Neuron (in vitro differentiated cells): ENCODE results near the gene CRYBG2.
"Not testable (repeated sequence)": the region's sequence is repeated elsewhere in the genome, so short reads cannot be mapped to it uniquely, and the experiment has no call there.

Source experiments
- H2AFZ ChIP-seq: one replicate; pipeline ENCODE4 v1.6.1; 2013; ENCODE audit warnings: low read depth, mild to moderate bottlenecking, inconsistent platforms, low read length, moderate library complexity
- H3K27me3 ChIP-seq: one replicate; pipeline ENCODE4 v1.6.1; 2013; ENCODE audit warnings: low read length; ENCODE audit not compliant: insufficient read depth
- H3K36me3 ChIP-seq: one replicate; pipeline ENCODE4 v1.6.1; 2013; ENCODE audit warnings: low read length; ENCODE audit not compliant: insufficient read depth
- H3K4me1 ChIP-seq: one replicate; pipeline ENCODE4 v1.6.1; 2013; ENCODE audit warnings: low read length; ENCODE audit not compliant: insufficient read depth
- H3K4me3 ChIP-seq: 2 replicates; pipeline ENCODE4 v1.5.1; 2013; ENCODE audit warnings: mild to moderate bottlenecking, low read length, moderate library complexity
- H3K9me3 ChIP-seq: one replicate; pipeline ENCODE4 v1.6.1; 2013; ENCODE audit warnings: low read length

CRYBG2 gene

GRCh38 chr1:26300578-26301275 lies 53.2 kb downstream of the CRYBG2 start:
- H3K4me1 ChIP-seq: peaks cover 2% of the 10 kb centered on the region
- no peak overlapping the region for H2AFZ ChIP-seq
- no peaks in the 10 kb centered on the region for H3K9me3 ChIP-seq
- peaks cover 4% of the 10 kb centered on the region for H3K36me3 ChIP-seq
- no peaks in the 10 kb centered on the region for H3K27me3 ChIP-seq
- H3K4me3 ChIP-seq: no peak overlapping the region

- H3K4me1 ChIP-seq: no peaks in the 10 kb centered on the region
- no peaks in the 10 kb centered on the region for H3K27me3 ChIP-seq
- no peaks in the 10 kb centered on the region for H3K9me3 ChIP-seq
These were observed 56.2 kb downstream of the CRYBG2 start for GRCh38 chr1:26297791-26298124.

GRCh38 chr1:26297057-26297790 lies 56.7 kb downstream of the CRYBG2 start:
- Histone ChIP-seq H2AFZ (no peak overlapping the region), H3K4me3 (no peak overlapping the region), H3K36me3 (peaks cover 4% of the 10 kb centered on the region), H3K9me3 (no peaks in the 10 kb centered on the region), H3K27me3 (no peaks in the 10 kb centered on the region), H3K4me1 (no peaks in the 10 kb centered on the region)

More at GRCh38 chr1:26297791-26298124, 56.2 kb downstream of the CRYBG2 start:
- Histone ChIP-seq H3K36me3 (peaks cover 4% of the 10 kb centered on the region), H3K4me3 (no peak overlapping the region), H2AFZ (no peak overlapping the region)

- no peak overlapping the region for H2AFZ ChIP-seq
These were observed 57.4 kb downstream of the CRYBG2 start for GRCh38 chr1:26296340-26297056.

GRCh38 chr1:26295194-26296138 lies 58.5 kb downstream of the CRYBG2 start:
- H2AFZ ChIP-seq: no peak overlapping the region
- H3K9me3 ChIP-seq: no peaks in the 10 kb centered on the region
- no peaks in the 10 kb centered on the region for H3K4me1 ChIP-seq
- H3K4me3 ChIP-seq: no peak overlapping the region
- peaks cover 4% of the 10 kb centered on the region for H3K36me3 ChIP-seq
- no peaks in the 10 kb centered on the region for H3K27me3 ChIP-seq

More at GRCh38 chr1:26296340-26297056, 57.4 kb downstream of the CRYBG2 start:
- H3K9me3 ChIP-seq: no peaks in the 10 kb centered on the region
- H3K27me3 ChIP-seq: no peaks in the 10 kb centered on the region
- peaks cover 4% of the 10 kb centered on the region for H3K36me3 ChIP-seq
- no peak overlapping the region for H3K4me3 ChIP-seq
- H3K4me1 ChIP-seq: no peaks in the 10 kb centered on the region

- H3K27me3 ChIP-seq: no peaks in the 10 kb centered on the region
These were observed 59.9 kb downstream of the CRYBG2 start for GRCh38 chr1:26293911-26294463.

GRCh38 chr1:26292735-26293134 lies 61.2 kb downstream of the CRYBG2 start:
- not testable (repeated sequence) for H3K36me3 ChIP-seq, H3K4me1 ChIP-seq, H3K27me3 ChIP-seq, H3K4me3 ChIP-seq, H2AFZ ChIP-seq, H3K9me3 ChIP-seq

More at GRCh38 chr1:26293911-26294463, 59.9 kb downstream of the CRYBG2 start:
- H3K36me3 ChIP-seq: peaks cover 4% of the 10 kb centered on the region
- no peak overlapping the region for H3K4me3 ChIP-seq
- H3K9me3 ChIP-seq: no peaks in the 10 kb centered on the region
- no peak overlapping the region for H2AFZ ChIP-seq
- H3K4me1 ChIP-seq: peaks cover 3% of the 10 kb centered on the region

GRCh38 chr1:26291939-26292338 lies 62.0 kb downstream of the CRYBG2 start:
- H3K36me3 ChIP-seq: peaks cover 2% of the 10 kb centered on the region
- no peaks in the 10 kb centered on the region for H3K9me3 ChIP-seq
- H3K4me3 ChIP-seq: no peak overlapping the region
- no peaks in the 10 kb centered on the region for H3K27me3 ChIP-seq
- peaks cover 14% of the 10 kb centered on the region for H3K4me1 ChIP-seq
- H2AFZ ChIP-seq: no peak overlapping the region

GRCh38 chr1:26291433-26291832 lies 62.5 kb downstream of the CRYBG2 start:
- no peaks in the 10 kb centered on the region for H3K9me3 ChIP-seq
- H3K4me3 ChIP-seq: no peak overlapping the region
- H3K4me1 ChIP-seq: peaks cover 17% of the 10 kb centered on the region
- H2AFZ ChIP-seq: no peak overlapping the region
- H3K36me3 ChIP-seq: no peaks in the 10 kb centered on the region
- H3K27me3 ChIP-seq: no peaks in the 10 kb centered on the region

GRCh38 chr1:26290882-26291261 lies 63.1 kb downstream of the CRYBG2 start:
- H3K4me1 ChIP-seq: peaks cover 19% of the 10 kb centered on the region
- H2AFZ ChIP-seq: no peak overlapping the region
- no peaks in the 10 kb centered on the region for H3K36me3 ChIP-seq
- no peaks in the 10 kb centered on the region for H3K27me3 ChIP-seq
- H3K9me3 ChIP-seq: no peaks in the 10 kb centered on the region
- H3K4me3 ChIP-seq: no peak overlapping the region

- H3K9me3 ChIP-seq: no peaks in the 10 kb centered on the region
- H2AFZ ChIP-seq: no peak overlapping the region
- peaks cover 19% of the 10 kb centered on the region for H3K4me1 ChIP-seq
- H3K27me3 ChIP-seq: no peaks in the 10 kb centered on the region
- H3K36me3 ChIP-seq: no peaks in the 10 kb centered on the region
- no peak overlapping the region for H3K4me3 ChIP-seq
These were observed 63.6 kb downstream of the CRYBG2 start for GRCh38 chr1:26290122-26290881.
